H1 (cell line): ENCODE data around the gene PCBD1. TPM values are rescaled to one million over a fixed set of nuclear protein-coding genes. Genes with fewer than 3 reads are reported as not detected.

Experiments used
- CTCF ChIA-PET: fragments of 300-600 bp; sonication (Branson Sonifier 250); formaldehyde crosslinking; loops from one replicate; lab custom pipeline; 2021; ENCODE audit not compliant: partially characterized antibody; lab: Charles Lee
- POLR2A ChIA-PET: fragments of 300-600 bp; sonication (Branson Sonifier 250); formaldehyde crosslinking; loops from one replicate; lab custom pipeline; 2021; ENCODE audit warnings: inconsistent platforms; ENCODE audit not compliant: partially characterized antibody; lab: Charles Lee
- DNase-seq, 2 experiments: peaks; one replicate each; pipeline versions ENCODE4 v3.0.0 to v3.0.0-alpha.2; 2010 to 2022; ENCODE audit warnings: low spot score in 2 of 2, low read depth in 1 of 2, mixed read lengths in 1 of 2
- FAIRE-seq: peaks from 2 replicates; lab custom pipeline; 2011; peaks lifted over from hg19 to GRCh38; lab: Jason Lieb, UNC
- H2AFZ ChIP-seq: 2 replicates; pipeline ENCODE4 v1.8.1; 2012; ENCODE audit warnings: low read length, inconsistent platforms
- H2AK5ac ChIP-seq: 2 replicates; pipeline ENCODE4 v1.6.1; 2013; ENCODE audit warnings: low read depth, low read length
- H2BK120ac ChIP-seq: replicated peaks from 2 replicates; pipeline ENCODE3; 2013; ENCODE audit warnings: low read depth, low read length, inconsistent platforms
- H2BK12ac ChIP-seq: 2 replicates; pipeline ENCODE4 v1.6.1; 2013; ENCODE audit warnings: low read depth, low read length
- H2BK15ac ChIP-seq: 2 replicates; pipeline ENCODE4 v1.6.1; 2013; ENCODE audit warnings: low read length
- H2BK20ac ChIP-seq: 2 replicates; pipeline ENCODE4 v1.6.1; 2013; ENCODE audit warnings: low read length
- H2BK5ac ChIP-seq: 2 replicates; pipeline ENCODE4 v1.6.1; 2013; ENCODE audit warnings: low read depth, low read length
- H3K14ac ChIP-seq: 2 replicates; pipeline ENCODE4 v1.6.1; 2013; ENCODE audit warnings: inconsistent platforms; ENCODE audit not compliant: insufficient read length
- H3K18ac ChIP-seq: 2 replicates; pipeline ENCODE4 v1.6.1; 2013; ENCODE audit warnings: low read length; ENCODE audit errors: extremely low read depth
- H3K23ac ChIP-seq: 2 replicates; pipeline ENCODE4 v1.6.1; 2013; ENCODE audit warnings: inconsistent platforms; ENCODE audit not compliant: insufficient read length
- H3K23me2 ChIP-seq: 2 replicates; pipeline ENCODE4 v1.6.1; 2013; ENCODE audit warnings: low read depth, low read length
- H3K27ac ChIP-seq: 2 replicates; pipeline ENCODE4 v1.6.1; 2011; ENCODE audit warnings: low read depth, low read length, inconsistent platforms
- H3K27me3 ChIP-seq, 4 experiments: replicated peaks in 1 of 4; 1 replicate in 1 of 4; 2 replicates in 3 of 4; pipeline versions ENCODE4 v1.6.1 to v1.8.1; 2011 to 2013; ENCODE audit warnings: low read length in 3 of 4, mild to moderate bottlenecking in 3 of 4, inconsistent platforms in 2 of 4, mixed read lengths in 2 of 4, moderate library complexity in 1 of 4; ENCODE audit not compliant: control insufficient read depth in 3 of 4, insufficient read depth in 3 of 4; ENCODE audit errors: extremely low read depth in 1 of 4
- H3K36me3 ChIP-seq, 4 experiments: 2 replicates each; pipeline versions ENCODE4 v1.6.1 to v1.8.1; 2011 to 2013; ENCODE audit warnings: mild to moderate bottlenecking in 4 of 4, low read length in 3 of 4, moderate library complexity in 2 of 4, control low read depth in 1 of 4, inconsistent platforms in 1 of 4; ENCODE audit not compliant: insufficient read depth in 4 of 4, control insufficient read depth in 2 of 4
- H3K4ac ChIP-seq: replicated peaks from 2 replicates; pipeline ENCODE3; 2013; ENCODE audit warnings: low read length, low read depth, mixed read lengths, inconsistent platforms; ENCODE audit not compliant: insufficient read length
- H3K4me1 ChIP-seq, 4 experiments: replicated peaks in 1 of 4; 1 replicate in 1 of 4; 2 replicates in 3 of 4; pipeline versions ENCODE4 v1.6.1 to v1.8.1; 2011 to 2013; ENCODE audit warnings: low read length in 3 of 4, inconsistent platforms in 2 of 4, mixed read lengths in 1 of 4; ENCODE audit not compliant: insufficient read depth in 4 of 4, control insufficient read depth in 3 of 4
- H3K4me2 ChIP-seq, 2 experiments: 2 replicates each; pipeline versions ENCODE4 v1.6.1 to v1.8.1; 2011 to 2013; ENCODE audit warnings: low read depth in 2 of 2, low read length in 2 of 2, control low read depth in 1 of 2, inconsistent platforms in 1 of 2, mild to moderate bottlenecking in 1 of 2; ENCODE audit not compliant: insufficient read depth in 1 of 2
- H3K4me3 ChIP-seq, 4 experiments: fragments of 200-600, 300-600 bp in 1 of 4; sonication (generic), shearing (Covaris generic), sonication (Bioruptor Twin) in 1 of 4; 2 replicates each; pipeline versions ENCODE4 v1.5.1 to v1.8.1; 2011 to 2016; ENCODE audit warnings: low read length in 4 of 4, low read depth in 3 of 4, control low read depth in 2 of 4, inconsistent platforms in 2 of 4, mild to moderate bottlenecking in 2 of 4, mixed read lengths in 1 of 4, moderate library complexity in 1 of 4; ENCODE audit not compliant: insufficient read depth in 2 of 4; ENCODE audit errors: extremely low read depth in 1 of 4
- H3K56ac ChIP-seq: replicated peaks from 2 replicates; pipeline ENCODE3; 2013; ENCODE audit warnings: low read depth, mild to moderate bottlenecking, mixed read lengths, low read length, inconsistent platforms; ENCODE audit not compliant: insufficient read length
- H3K79me1 ChIP-seq: 2 replicates; pipeline ENCODE4 v1.6.1; 2013; ENCODE audit warnings: low read depth, low read length, control low read depth
- H3K79me2 ChIP-seq, 2 experiments: 2 replicates each; pipeline versions ENCODE4 v1.6.1 to v1.8.1; 2012 to 2013; ENCODE audit warnings: low read length in 2 of 2, mild to moderate bottlenecking in 2 of 2, inconsistent platforms in 1 of 2; ENCODE audit not compliant: insufficient read depth in 2 of 2, control insufficient read depth in 1 of 2
- H3K9ac ChIP-seq, 4 experiments: replicated peaks in 1 of 4; 1 replicate in 1 of 4; 2 replicates in 3 of 4; pipeline versions ENCODE4 v1.6.1 to v1.8.1; 2011 to 2013; ENCODE audit warnings: low read depth in 3 of 4, low read length in 3 of 4, control low read depth in 2 of 4, mild to moderate bottlenecking in 2 of 4, moderate library complexity in 2 of 4, inconsistent platforms in 1 of 4; ENCODE audit errors: extremely low read depth in 1 of 4
- H3K9me3 ChIP-seq, 2 experiments: 2 replicates each; pipeline versions ENCODE4 v1.6.1 to v1.8.1; 2012 to 2013; ENCODE audit warnings: mild to moderate bottlenecking in 2 of 2, moderate library complexity in 2 of 2, control low read depth in 1 of 2, inconsistent platforms in 1 of 2, low read depth in 1 of 2, low read length in 1 of 2, mixed read lengths in 1 of 2; ENCODE audit not compliant: insufficient read depth in 2 of 2
- H4K20me1 ChIP-seq, 2 experiments: replicated peaks in 1 of 2; 2 replicates each; pipeline versions ENCODE3 to v1.8.1; 2011 to 2013; ENCODE audit warnings: inconsistent platforms in 2 of 2, low read length in 2 of 2, mild to moderate bottlenecking in 1 of 2; ENCODE audit not compliant: insufficient read depth in 2 of 2, control insufficient read depth in 1 of 2
- H4K5ac ChIP-seq: 2 replicates; pipeline ENCODE4 v1.6.1; 2013; ENCODE audit warnings: low read length, low read depth, mixed read lengths, inconsistent platforms; ENCODE audit not compliant: insufficient read length
- H4K8ac ChIP-seq: 2 replicates; pipeline ENCODE4 v1.8.0; 2013; ENCODE audit warnings: mild to moderate bottlenecking, moderate library complexity, low read length, inconsistent platforms; ENCODE audit not compliant: insufficient read depth; ENCODE audit errors: extremely low read depth
- H4K91ac ChIP-seq: replicated peaks from 2 replicates; pipeline ENCODE3; 2013; ENCODE audit warnings: low read length, mixed read lengths, inconsistent platforms; ENCODE audit not compliant: insufficient read length
- ASH2L ChIP-seq: fragments of 200-600, 300-600 bp; sonication (generic); IDR thresholded peaks from one replicate; pipeline ENCODE4 v1.7.1; 2017; ENCODE audit warnings: low read length
- ATF3 ChIP-seq: IDR thresholded peaks from 2 replicates; pipeline ENCODE4 v1.6.1; 2011; ENCODE audit warnings: low read depth, mild to moderate bottlenecking, low read length; ENCODE audit not compliant: insufficient read depth
- RFX5 ChIP-seq: IDR thresholded peaks from 2 replicates; pipeline ENCODE4 v1.6.1; 2011; ENCODE audit warnings: low read depth, low read length, improper control_type of control experiment, borderline replicate concordance
- SIN3A ChIP-seq, 2 experiments: IDR thresholded peaks in 1 of 2; conservative IDR thresholded peaks in 1 of 2; 2 replicates each; pipeline ENCODE4 v1.6.1; 2011 to 2012; ENCODE audit warnings: low read length in 2 of 2, improper control_type of control experiment in 1 of 2, low read depth in 1 of 2, mild to moderate bottlenecking in 1 of 2
- SIRT6 ChIP-seq: IDR thresholded peaks from one replicate; pipeline ENCODE4 v1.7.1; 2012; ENCODE audit warnings: low read length, inconsistent platforms
- SIX5 ChIP-seq: IDR thresholded peaks from 2 replicates; pipeline ENCODE4 v1.6.1; 2011; ENCODE audit warnings: mild to moderate bottlenecking, low read depth, low read length
- SP1 ChIP-seq: IDR thresholded peaks from 2 replicates; pipeline ENCODE4 v1.6.1; 2011; ENCODE audit warnings: low read depth, low read length
- SRF ChIP-seq: IDR thresholded peaks from 2 replicates; pipeline ENCODE4 v1.6.1; 2011; ENCODE audit warnings: mild to moderate bottlenecking, low read depth, low read length, moderate library complexity
- SUZ12 ChIP-seq: fragments of 200-600 bp; sonication (generic); IDR thresholded peaks from 2 replicates; pipeline ENCODE4 v1.6.1; 2012; ENCODE audit warnings: mild to moderate bottlenecking, inconsistent platforms, low read length, moderate library complexity, mixed read lengths
- TBP ChIP-seq: IDR thresholded peaks from 2 replicates; pipeline ENCODE4 v1.6.1; 2011; ENCODE audit warnings: low read depth, low read length, improper control_type of control experiment
- TCF12 ChIP-seq: IDR thresholded peaks from 2 replicates; pipeline ENCODE4 v1.6.1; 2011; ENCODE audit warnings: low read depth, mild to moderate bottlenecking, low read length
- TEAD4 ChIP-seq: IDR thresholded peaks from 2 replicates; pipeline ENCODE4 v1.6.1; 2012; ENCODE audit warnings: low read depth, low read length, inconsistent platforms, mixed read lengths
- WGBS, 2 experiments: shearing (Covaris generic) in 1 of 2; methylation state at CpG; one replicate each; pipeline versions ENCODE4 v1.1.6 to v1.1.7; 2013 to 2015; ENCODE audit warnings: low lambda C conversion rate in 2 of 2, mixed read lengths in 2 of 2, inconsistent platforms in 1 of 2, low coverage in 1 of 2, missing lambda C conversion rate in 1 of 2; ENCODE audit not compliant: insufficient replicate concordance in 2 of 2, insufficient coverage in 1 of 2, insufficient read length in 1 of 2; ENCODE audit errors: extremely low coverage in 1 of 2, missing lambda C conversion rate in 1 of 2; 5-methylcytosine and 5-hydroxymethylcytosine counted together
- polyA plus RNA-seq, 7 experiments: library from polyadenylated mRNA; depleted of rRNA in 3 of 7; stranded (reverse) in 5 of 7; unstranded in 2 of 7; fragments of >200 nt in 5 of 7; fragments of 200-250 nt in 2 of 7; gene quantifications; 1 replicate in 5 of 7; 2 replicates in 1 of 7; 4 replicates in 1 of 7; pipeline versions ENCODE4 v1.2.1 to v1.2.3, GENCODE V29; 2011 to 2013; ENCODE audit warnings: missing spikeins in 2 of 7, mixed read lengths in 2 of 7
- total RNA-seq: library from RNA; stranded (reverse); fragmentation: NEBNext Ultra II Directional; extraction: Animal tissue kit (Norgen Biotek cat#: 25700); gene quantifications from 2 replicates; pipeline ENCODE4 v1.2.1, GENCODE V29; 2021

PCBD1 gene
- total and polyA plus RNA-seq, 2 of the 8 experiments (the other 6 are each of a cell fraction or from before 2014, with no cell fraction given): 46.5 to 55.0 TPM

GRCh38 chr10:70834441-70835151 is 53.8 kb downstream of the PCBD1 start:
- no peaks in the 10 kb centered on the region for H3K9me3 ChIP-seq
- no peak overlapping the region for H2BK15ac ChIP-seq
- H2BK120ac ChIP-seq: no peak overlapping the region
- H3K23me2 ChIP-seq: no peaks in the 10 kb centered on the region
- peaks cover 0 to 77% of the 10 kb centered on the region in 2 experiments; a peak in 3 of 4 replicates for H3K79me2 ChIP-seq
- H4K91ac ChIP-seq: no peak overlapping the region
- no peak overlapping the region for H3K9ac ChIP-seq
- WGBS, 2 experiments: 90% methylated on average over 7 of the region's 7 CpGs; no CpG with 5 or more reads in 1 of the 2 experiments
- no peak overlapping the region for H3K18ac ChIP-seq
- H3K56ac ChIP-seq: no peak overlapping the region
- no peaks in the 10 kb centered on the region for H3K4me1 ChIP-seq
- no peak overlapping the region for H3K4me3 ChIP-seq
- H3K27me3 ChIP-seq: no peaks in the 10 kb centered on the region
- ChIA-PET CTCF (interaction anchor here (1.1 kb wide), 1 partner anchor 18 kb away, joined by 3 read pairs; no protein-coding TSS in a partner anchor), POLR2A (interaction anchor here (1.5 kb wide), 1 partner anchor 13 kb away, joined by 3 read pairs; no protein-coding TSS in a partner anchor)
- no peak overlapping the region for H3K27ac ChIP-seq
- no peak overlapping the region for H2AK5ac ChIP-seq
- no peak overlapping the region for H2BK20ac ChIP-seq
- H3K14ac ChIP-seq: no peak overlapping the region
- TF ChIP-seq SIN3A (conservative IDR thresholded peaks at IDR 0.05 in 1 of 2, IDR thresholded peaks at IDR 0.05 in 1 of 2; ENCODE audit: low read depth in 1 of 2, low read length in 2 of 2) (no peak), SIX5 (no peak), RFX5 (no peak), SRF (no peak), SP1 (no peak), SUZ12 (no peak), TEAD4 (no peak), SIRT6 (no peak), TCF12 (no peak), ASH2L (no peak), ATF3 (no peak), TBP (no peak)
- H4K20me1 ChIP-seq: peaks cover 3 to 13% of the 10 kb centered on the region in 2 experiments
- H3K4ac ChIP-seq: no peak overlapping the region
- H3K36me3 ChIP-seq: peaks cover 0 to 5% (median 1%) of the 10 kb centered on the region in 4 experiments; a peak in 1 of 8 replicates
- no peak overlapping the region for H2BK5ac ChIP-seq
- no peak overlapping the region for H3K4me2 ChIP-seq
- DNase-seq: no peak
- H2BK12ac ChIP-seq: no peak overlapping the region
- H4K8ac ChIP-seq: no peak overlapping the region
- no peak overlapping the region for H3K23ac ChIP-seq
- FAIRE-seq: no peak
- no peak overlapping the region for H4K5ac ChIP-seq
- peaks cover 13% of the 10 kb centered on the region for H3K79me1 ChIP-seq
- no peak overlapping the region for H2AFZ ChIP-seq
